Adipocyte (in vitro differentiated cells): Measurements from ENCODE around the gene NDC80.
"Not testable (repeated sequence)": the region's sequence is repeated elsewhere in the genome, so short reads cannot be mapped to it uniquely, and the experiment has no call there.

Experiments
- DNase-seq: peaks from one replicate; pipeline ENCODE4 v3.0.0-alpha.2; 2015; ENCODE audit warnings: low read depth
- H3K27me3 ChIP-seq: replicated peaks from 2 replicates; pipeline ENCODE4 v1.7.0; 2013; ENCODE audit warnings: mild to moderate bottlenecking, low read length, moderate library complexity; ENCODE audit not compliant: control insufficient read depth, insufficient read depth
- H3K36me3 ChIP-seq: 2 replicates; pipeline ENCODE4 v1.7.0; 2013; ENCODE audit warnings: low read length, mild to moderate bottlenecking, moderate library complexity; ENCODE audit not compliant: control insufficient read depth, insufficient read depth, severe bottlenecking
- H3K4me1 ChIP-seq: 2 replicates; pipeline ENCODE4 v1.7.0; 2013; ENCODE audit warnings: mild to moderate bottlenecking, low read length, moderate library complexity; ENCODE audit not compliant: control insufficient read depth, insufficient read depth
- H3K4me3 ChIP-seq: 2 replicates; pipeline ENCODE4 v1.7.0; 2013; ENCODE audit warnings: mild to moderate bottlenecking, low read length, moderate library complexity
- H3K9ac ChIP-seq: 2 replicates; pipeline ENCODE4 v1.7.0; 2013; ENCODE audit warnings: mild to moderate bottlenecking, low read length, moderate library complexity
- H3K9me3 ChIP-seq: 2 replicates; pipeline ENCODE4 v1.7.0; 2013; ENCODE audit warnings: mild to moderate bottlenecking, low read length, moderate library complexity; ENCODE audit not compliant: control insufficient read depth

Gene NDC80

DNA sequence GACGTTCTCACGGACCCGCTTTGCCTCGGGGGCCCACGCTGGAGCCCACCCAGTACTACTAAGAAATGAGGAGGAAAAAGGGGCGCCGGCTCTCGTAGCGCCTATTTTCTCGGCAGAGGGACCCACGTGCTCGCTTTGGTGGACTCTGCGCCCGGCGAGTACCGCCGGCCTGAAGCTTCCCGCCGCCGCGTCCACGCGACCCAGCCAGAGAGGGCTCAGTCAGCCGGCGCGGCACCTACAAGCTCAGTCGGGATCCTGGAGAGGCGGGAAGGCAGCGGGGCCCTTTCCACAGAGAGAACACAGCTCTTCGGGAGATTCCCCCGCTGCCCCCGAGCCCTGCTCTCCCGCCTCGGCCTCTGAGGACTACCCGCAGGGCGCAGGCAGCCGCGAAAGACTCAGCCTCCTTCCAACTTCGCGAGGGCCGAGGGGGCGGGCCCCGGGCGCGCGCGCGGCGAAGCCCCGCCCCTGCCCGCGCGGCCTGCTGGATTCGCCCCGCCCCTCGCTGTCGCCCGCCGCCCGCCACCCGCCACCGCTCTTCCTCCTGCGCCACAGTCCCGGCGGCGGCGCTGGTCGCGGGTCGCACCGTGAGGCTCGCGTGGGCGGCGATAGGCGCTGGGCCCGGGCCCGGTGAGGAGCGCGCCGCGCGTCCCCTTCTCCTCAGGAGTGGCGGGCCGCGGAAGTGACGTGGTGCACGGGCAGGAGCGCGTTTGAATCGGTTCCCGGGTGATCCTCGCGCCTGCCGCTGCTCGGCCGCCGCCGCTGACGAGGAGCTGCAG is 84.0 kb downstream of the NDC80 start, which contains the start of gene SMCHD1:
SMCHD1 (plus strand) TSS at position 549 of the 776 bp plus-strand sequence. CDS start 350 bp downstream, outside the sequence.
- Histone ChIP-seq H3K9ac (peak within 1 kb of the TSS; percentile 95), H3K27me3 (no peaks in the 10 kb centered on the region), H3K9me3 (no peaks in the 10 kb centered on the region), H3K4me3 (peak within 1 kb of the TSS; percentile 98), H3K36me3 (no peaks in the 10 kb centered on the region), H3K4me1 (peaks cover 19% of the 10 kb centered on the region)
- peak; percentile 92 for DNase-seq

DNA sequence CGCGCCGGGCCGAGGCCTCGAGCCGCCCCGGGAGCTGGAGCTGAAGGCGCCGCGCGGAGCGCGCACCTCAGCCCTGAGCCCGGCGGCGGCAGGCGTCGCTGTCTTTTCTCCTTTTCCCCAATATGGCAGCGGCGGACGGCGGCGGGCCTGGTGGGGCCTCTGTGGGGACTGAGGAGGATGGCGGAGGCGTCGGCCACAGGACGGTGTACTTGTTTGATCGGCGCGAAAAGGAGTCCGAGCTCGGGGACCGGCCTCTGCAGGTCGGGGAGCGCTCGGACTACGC is 84.5 kb downstream of the NDC80 start:
- H3K9ac ChIP-seq, result peak overlapping the region; percentile 95
- no peaks in the 10 kb centered on the region for H3K9me3 ChIP-seq
- H3K27me3 ChIP-seq, result no peaks in the 10 kb centered on the region
- no peak for DNase-seq
- peak overlapping the region; percentile 98 for H3K4me3 ChIP-seq
- no peaks in the 10 kb centered on the region for H3K36me3 ChIP-seq
- peaks cover 19% of the 10 kb centered on the region for H3K4me1 ChIP-seq

DNA sequence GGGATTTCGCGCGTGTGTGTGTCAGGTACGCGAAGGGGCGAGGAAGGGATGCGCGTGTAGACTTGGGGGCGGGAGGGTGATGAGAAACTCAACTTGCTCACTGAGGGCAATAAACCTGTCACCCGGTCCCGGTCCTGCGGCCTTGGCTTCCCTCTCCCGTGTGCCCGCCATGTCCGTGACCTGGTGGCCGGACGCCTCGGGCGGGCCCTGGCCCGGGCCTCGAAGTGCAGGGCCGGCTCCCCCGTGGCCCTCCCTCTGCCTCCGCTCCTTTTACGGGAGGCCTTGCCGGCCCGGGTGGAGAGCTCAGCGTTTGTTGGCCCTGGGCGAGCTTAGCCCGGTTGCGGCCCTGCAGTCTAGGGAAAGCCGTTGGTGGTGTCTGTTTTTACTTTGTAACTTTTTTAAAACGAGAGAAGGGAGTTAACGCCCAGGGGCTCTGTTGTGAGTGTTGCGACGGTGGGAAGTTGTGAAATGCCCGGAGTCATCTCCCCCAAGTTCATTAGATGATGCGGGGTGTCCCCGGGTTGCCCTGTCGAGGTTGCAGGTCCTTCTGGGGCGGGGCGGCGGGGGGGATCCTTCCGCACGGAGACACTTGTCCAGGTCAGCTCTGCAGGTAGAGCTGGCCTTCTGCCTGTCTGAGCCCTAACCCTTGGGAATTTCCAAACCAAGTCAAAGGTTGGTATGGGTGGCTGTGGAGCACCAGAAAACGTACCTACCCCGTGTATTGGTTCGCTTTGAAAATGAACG is 85.1 kb downstream of the NDC80 start:
- peak; percentile 74 for DNase-seq
- Histone ChIP-seq H3K36me3 (no peaks in the 10 kb centered on the region), H3K27me3 (no peaks in the 10 kb centered on the region), H3K4me3 (peak overlapping the region; percentile 98), H3K9ac (peak overlapping the region; percentile 95), H3K9me3 (no peaks in the 10 kb centered on the region), H3K4me1 (peaks cover 19% of the 10 kb centered on the region)

DNA sequence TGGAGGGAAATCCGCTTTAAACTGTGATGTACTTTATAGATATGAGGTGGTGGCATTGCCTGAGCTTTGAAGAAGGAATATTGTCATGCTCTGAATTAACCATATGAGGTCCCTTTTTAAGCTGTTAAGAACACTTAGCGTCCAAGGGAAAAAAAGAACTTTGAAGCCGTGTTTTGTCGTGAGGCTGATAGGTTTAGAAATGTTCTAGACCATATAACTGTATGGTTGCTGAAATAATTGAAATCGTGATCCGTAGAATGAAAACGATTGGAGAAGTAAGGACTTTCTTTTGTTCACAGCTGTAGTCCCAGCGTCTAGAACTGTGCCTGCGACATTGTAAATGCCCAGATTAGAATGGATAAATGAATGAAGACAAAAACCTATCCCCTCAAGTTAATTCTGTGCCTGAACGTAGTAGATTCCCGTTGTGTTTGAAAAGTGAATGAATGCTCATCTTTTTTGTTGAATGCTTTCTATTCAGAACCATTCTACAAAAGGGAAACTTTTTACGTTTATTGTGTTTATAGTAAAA is 85.7 kb downstream of the NDC80 start:
- peak overlapping the region; percentile 98 for H3K4me3 ChIP-seq
- H3K4me1 ChIP-seq, result peaks cover 19% of the 10 kb centered on the region
- no peaks in the 10 kb centered on the region for H3K36me3 ChIP-seq
- H3K27me3 ChIP-seq, result no peaks in the 10 kb centered on the region
- H3K9me3 ChIP-seq, result no peaks in the 10 kb centered on the region
- peak; percentile 31 for DNase-seq
- H3K9ac ChIP-seq, result peak overlapping the region; percentile 95

DNA sequence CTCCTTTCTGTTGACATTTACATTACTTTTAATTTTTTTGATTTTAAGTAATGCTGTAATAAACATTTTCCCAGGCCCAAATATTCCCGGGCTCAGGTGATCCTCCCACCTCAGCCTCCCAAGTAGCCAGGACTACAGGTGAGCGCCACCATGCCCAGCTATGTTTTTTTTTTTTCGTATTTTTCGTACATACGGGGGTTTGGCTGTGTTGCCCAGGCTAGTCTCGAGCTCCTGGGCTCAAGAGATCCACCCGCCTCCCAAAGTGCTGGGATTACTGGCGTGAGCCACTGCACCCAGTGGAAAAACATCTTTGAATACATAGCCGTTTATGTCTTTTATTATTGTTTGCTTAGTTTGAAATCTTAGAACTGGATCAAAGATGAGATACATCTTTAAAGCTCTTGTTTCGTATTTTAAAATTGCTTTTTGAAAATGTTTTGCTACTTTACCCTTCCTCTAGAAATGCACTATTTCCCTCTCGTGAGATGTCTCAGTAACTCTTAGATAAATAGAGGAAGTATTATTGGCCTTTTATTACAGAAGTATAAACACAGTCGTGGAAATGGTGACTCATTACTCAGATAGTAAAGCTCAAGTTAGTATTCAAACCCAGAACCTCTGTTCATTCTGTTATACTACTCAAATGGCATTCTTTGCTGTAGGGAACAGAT is 86.6 kb downstream of the NDC80 start:
- DNase-seq, result peak; percentile 89
- H3K4me3 ChIP-seq, result peak overlapping the region; percentile 98
- H3K36me3 ChIP-seq, result no peaks in the 10 kb centered on the region

DNA sequence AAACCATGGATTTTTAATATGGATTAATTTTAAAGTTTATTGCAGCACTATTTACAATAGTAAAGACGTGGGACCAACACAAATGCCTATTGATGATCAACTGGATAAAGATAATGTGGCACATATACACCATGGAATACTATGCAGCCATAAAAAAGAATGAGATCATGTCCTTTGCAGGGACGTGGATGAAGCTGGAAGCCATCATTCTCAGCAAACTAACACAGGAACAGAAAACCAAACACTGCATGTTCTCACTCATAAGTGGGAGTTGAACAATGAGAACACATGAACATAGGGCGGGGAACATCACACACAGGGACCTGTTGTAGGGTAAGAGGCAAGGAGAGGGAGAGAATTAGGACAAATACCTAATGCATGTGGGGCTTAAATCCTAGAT is 89.5 kb downstream of the NDC80 start:
- not testable (repeated sequence) for H3K9me3 ChIP-seq, H3K9ac ChIP-seq, H3K4me3 ChIP-seq, DNase-seq, H3K27me3 ChIP-seq, H3K36me3 ChIP-seq
- H3K4me1 ChIP-seq, result peaks cover 19% of the 10 kb centered on the region

More for the DNA sequence above, 86.6 kb downstream of the NDC80 start:
- peaks cover 19% of the 10 kb centered on the region for H3K4me1 ChIP-seq
- no peaks in the 10 kb centered on the region for H3K27me3 ChIP-seq
- H3K9ac ChIP-seq, result peak overlapping the region; percentile 95
- no peaks in the 10 kb centered on the region for H3K9me3 ChIP-seq

DNA sequence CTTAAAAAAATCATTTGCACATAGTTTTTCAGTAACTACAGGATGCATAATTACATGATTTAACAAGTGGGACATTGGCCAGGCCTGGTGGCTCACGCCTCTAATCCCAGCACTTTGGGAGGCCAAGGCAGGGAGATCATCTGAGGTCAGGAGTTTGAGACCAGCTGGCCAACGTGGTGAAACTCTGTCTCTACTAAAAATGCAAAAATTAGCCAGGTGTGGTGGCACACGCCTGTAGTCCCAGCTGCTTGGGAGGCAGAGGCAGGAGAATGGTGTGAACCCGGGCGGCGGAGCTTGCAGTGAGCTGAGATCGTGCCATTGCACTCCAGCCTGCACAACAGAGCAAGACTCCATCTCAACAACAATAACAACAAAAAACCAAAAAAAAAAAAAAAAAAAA is 90.9 kb downstream of the NDC80 start:
- H3K27me3 ChIP-seq, H3K9me3 ChIP-seq, H3K36me3 ChIP-seq, H3K9ac ChIP-seq, DNase-seq, H3K4me3 ChIP-seq: not testable (repeated sequence)
- peaks cover 18% of the 10 kb centered on the region for H3K4me1 ChIP-seq

DNA sequence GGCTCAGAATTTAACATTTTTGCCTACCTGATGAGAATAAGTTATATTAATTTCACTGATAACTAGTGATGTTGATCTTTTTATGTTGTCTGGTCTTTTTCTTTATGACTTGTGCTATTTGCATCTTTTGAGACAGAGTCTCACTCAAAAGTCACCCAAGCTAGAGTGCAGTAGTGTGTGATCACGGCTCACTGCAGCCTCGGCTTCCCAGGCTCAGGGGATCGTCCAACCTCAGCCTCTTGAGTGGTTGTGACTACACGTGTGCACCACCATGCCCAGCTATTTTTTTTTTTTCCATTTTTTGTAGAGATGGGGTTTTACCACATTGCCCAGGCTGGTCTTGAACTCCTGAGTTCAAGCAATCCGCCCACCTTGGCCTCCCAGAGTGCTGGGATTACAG is 91.6 kb downstream of the NDC80 start:
- Histone ChIP-seq H3K9me3 (no peaks in the 10 kb centered on the region), H3K9ac (no peak overlapping the region), H3K36me3 (peaks cover 11% of the 10 kb centered on the region), H3K27me3 (no peaks in the 10 kb centered on the region), H3K4me3 (no peak overlapping the region), H3K4me1 (peaks cover 11% of the 10 kb centered on the region)
- no peak for DNase-seq
